HCT116 (cell line): ENCODE results near the gene C9orf43. TPM values are rescaled to one million over a fixed set of nuclear protein-coding genes. Genes with fewer than 3 reads are reported as not detected.

Source experiments
- ATAC-seq: fragments of 200-7000 bp; cut with Tn5 transposase; 2 replicates; pipeline ENCODE4 v1.9.1; 2020; ENCODE audit warnings: mild to moderate bottlenecking, moderate library complexity
- BruUV-seq: library from RNA; stranded (reverse); fragments of 400-500 nt; replicated peaks from 2 replicates; lab custom pipeline; 2021; lab: Mats Ljungman, UMichigan
- CTCF ChIA-PET: fragments of 300-600 bp; sonication (Branson Sonifier 250); formaldehyde crosslinking; loops from one replicate; lab custom pipeline; 2021; ENCODE audit warnings: antibody characterized with exemption; lab: Charles Lee
- POLR2A ChIA-PET: fragments of 300-600, 350-600 bp; sonication (Branson Sonifier 250); formaldehyde crosslinking; loops from one replicate; lab custom pipeline; 2021; ENCODE audit warnings: antibody characterized with exemption; lab: Charles Lee
- RAD21 ChIA-PET, 2 experiments: fragments of 300-600 bp; sonication (Branson Sonifier 250); formaldehyde crosslinking; loops; one replicate each; lab custom pipeline; 2023; ENCODE audit warnings: low total read pairs in 2 of 2; ENCODE audit not compliant: uncharacterized antibody in 2 of 2, unreplicated experiment in 2 of 2, low non-redundant PET in 1 of 2; lab: Charles Lee
- DNase-seq: peaks from one replicate; pipeline ENCODE4 v3.0.0-alpha.2; 2010; ENCODE audit warnings: low read depth, low spot score
- H2AFZ ChIP-seq: fragments of 200-600 bp; shearing (Covaris generic), sonication (generic); 2 replicates; pipeline ENCODE4 v1.6.1; 2017; ENCODE audit warnings: low read depth, mixed run types, mixed read lengths, antibody characterized with exemption, low read length; ENCODE audit not compliant: poor library complexity, severe bottlenecking
- H3K27ac ChIP-seq: 2 replicates; pipeline ENCODE4 v1.5.1; 2012; ENCODE audit warnings: low read depth, low read length
- H3K27me3 ChIP-seq: fragments of 200-600 bp; sonication (generic); 2 replicates; pipeline ENCODE4 v1.6.1; 2016; ENCODE audit warnings: mixed run types, low read length, mixed read lengths; ENCODE audit not compliant: insufficient read depth
- H3K36me3 ChIP-seq, 2 experiments: fragments of 200-500 bp in 1 of 2; fragments of 200-600 bp in 1 of 2; sonication (Bioruptor generic) in 1 of 2; sonication (generic) in 1 of 2; 2 replicates each; pipeline versions ENCODE4 v1.5.1 to v1.6.1; 2014 to 2016; ENCODE audit warnings: low read length in 2 of 2, inconsistent platforms in 1 of 2, mixed read lengths in 1 of 2, mixed run types in 1 of 2; ENCODE audit not compliant: insufficient read depth in 2 of 2, control insufficient read depth in 1 of 2
- H3K4me1 ChIP-seq, 2 experiments: fragments of 200-600 bp in 1 of 2; sonication (generic) in 1 of 2; 2 replicates each; pipeline versions ENCODE4 v1.5.1 to v1.6.1; 2012 to 2017; ENCODE audit warnings: low read length in 2 of 2, inconsistent platforms in 1 of 2, mild to moderate bottlenecking in 1 of 2, mixed read lengths in 1 of 2, mixed run types in 1 of 2, moderate library complexity in 1 of 2; ENCODE audit not compliant: insufficient read depth in 2 of 2, control insufficient read depth in 1 of 2
- H3K4me2 ChIP-seq: fragments of 200-600 bp; sonication (generic); 2 replicates; pipeline ENCODE4 v1.6.1; 2017; ENCODE audit warnings: mixed run types, low read length, mixed read lengths
- H3K4me3 ChIP-seq, 2 experiments: fragments of 200-600 bp in 1 of 2; sonication (generic) in 1 of 2; replicated peaks in 1 of 2; 2 replicates each; pipeline ENCODE4 v1.5.1; 2011 to 2016; ENCODE audit warnings: low read length in 2 of 2, control low read depth in 1 of 2, low read depth in 1 of 2, mild to moderate bottlenecking in 1 of 2, mixed read lengths in 1 of 2, mixed run types in 1 of 2
- H3K79me2 ChIP-seq: fragments of 200-600 bp; sonication (generic); 2 replicates; pipeline ENCODE4 v1.6.1; 2017; ENCODE audit warnings: mild to moderate bottlenecking, mixed run types, low read length, moderate library complexity, mixed read lengths; ENCODE audit not compliant: insufficient read depth
- H3K9ac ChIP-seq: fragments of 200-600 bp; sonication (generic); 2 replicates; pipeline ENCODE4 v1.6.1; 2016; ENCODE audit warnings: low read length, mixed read lengths
- H3K9me2 ChIP-seq: fragments of 200-600 bp; sonication (generic), shearing (Covaris generic); 2 replicates; pipeline ENCODE4 v1.6.1; 2017; ENCODE audit warnings: mixed run types, mild to moderate bottlenecking, moderate library complexity; ENCODE audit not compliant: insufficient read depth
- H3K9me3 ChIP-seq, 2 experiments: fragments of 200-500 bp in 1 of 2; fragments of 200-600 bp in 1 of 2; sonication (Bioruptor generic) in 1 of 2; sonication (generic) in 1 of 2; 2 replicates each; pipeline ENCODE4 v1.6.1; 2014 to 2017; ENCODE audit warnings: low read length in 2 of 2, mixed read lengths in 2 of 2, inconsistent platforms in 1 of 2, low read depth in 1 of 2, mild to moderate bottlenecking in 1 of 2, mixed run types in 1 of 2, moderate library complexity in 1 of 2; ENCODE audit not compliant: control insufficient read depth in 1 of 2, insufficient read depth in 1 of 2
- H4K20me1 ChIP-seq: fragments of 200-600 bp; sonication (generic), shearing (Covaris generic); 2 replicates; pipeline ENCODE4 v1.6.1; 2017; ENCODE audit warnings: mixed run types, mild to moderate bottlenecking, moderate library complexity; ENCODE audit not compliant: insufficient read depth
- JUND ChIP-seq: IDR thresholded peaks from 2 replicates; pipeline ENCODE4 v1.6.1; 2012
- REST ChIP-seq: IDR thresholded peaks from 2 replicates; pipeline ENCODE4 v1.6.1; 2012; ENCODE audit warnings: low read depth
- SIN3A ChIP-seq: IDR thresholded peaks from 2 replicates; pipeline ENCODE4 v1.6.1; 2012; ENCODE audit warnings: low read depth
- TCF7L2 ChIP-seq: IDR thresholded peaks from 2 replicates; pipeline ENCODE4 v1.7.0; 2011; ENCODE audit warnings: borderline replicate concordance, inconsistent platforms; ENCODE audit not compliant: insufficient read depth, insufficient read length; ENCODE audit errors: extremely low read depth
- intact Hi-C: fragments of 100-400 bp; cut with micrococcal nuclease; formaldehyde crosslinking; loops from 2 replicates; pipeline ENCODE4 v1.10.0; 2022
- total RNA-seq: library from RNA; stranded (reverse); gene quantifications from one replicate; pipeline ENCODE4 v1.2.1, GENCODE V29; 2021; ENCODE audit not compliant: unreplicated experiment

C9orf43 gene
- total RNA-seq, 1 experiment from 2014 or later, result 0.71 TPM

GRCh38 chr9:113476511-113476916 lies 66.0 kb downstream of the C9orf43 start (continued):
- TF ChIP-seq REST (no peak), SIN3A (no peak), JUND (no peak)

GRCh38 chr9:113477058-113477457 lies 66.5 kb downstream of the C9orf43 start:
- BruUV-seq, result no TSS peak
- intact Hi-C loops, result no loop called here
- no peak overlapping the region for H2AFZ ChIP-seq
- no peaks in the 10 kb centered on the region for H3K9me3 ChIP-seq
- H3K79me2 ChIP-seq, result peaks cover 92% of the 10 kb centered on the region
- H4K20me1 ChIP-seq, result 0 out of 2 replicates have a peak, but pooled peaks cover 4% of the 10 kb centered on the region
- H3K4me1 ChIP-seq, result peaks cover 0 to 7% of the 10 kb centered on the region in 2 experiments; a peak in 1 of 4 replicates
- ChIA-PET POLR2A (no interaction called here), RAD21 (no interaction called here), CTCF (interaction anchor here (1.1 kb wide), 1 partner anchor 179 kb away, joined by 3 read pairs; no protein-coding TSS in a partner anchor)
- no peak overlapping the region for H3K9ac ChIP-seq
- ATAC-seq (no peak), DNase-seq (no peak)
- H3K9me2 ChIP-seq, result no peaks in the 10 kb centered on the region
- no peaks in the 10 kb centered on the region for H3K27me3 ChIP-seq
- no peak overlapping the region for H3K27ac ChIP-seq
- TF ChIP-seq TCF7L2, result no peak
- H3K4me3 ChIP-seq, result no peak overlapping the region
- H3K4me2 ChIP-seq, result no peak overlapping the region
- peaks cover 6 to 13% of the 10 kb centered on the region in 2 experiments; a peak in 1 of 4 replicates for H3K36me3 ChIP-seq
